Stimulated activated CD4-positive, alpha-beta T cell treated with anti-CD3 and anti-CD28 coated beads, TNF-alpha, amount 100 ng/mL, for 24 hours (primary cell): ENCODE data around the gene CHGA.

Experiments
- DNase-seq, 3 experiments: peaks; one replicate each; pipeline ENCODE4 v3.0.0-alpha.2; 2020; ENCODE audit warnings: low read depth in 3 of 3

Gene CHGA

DNA sequence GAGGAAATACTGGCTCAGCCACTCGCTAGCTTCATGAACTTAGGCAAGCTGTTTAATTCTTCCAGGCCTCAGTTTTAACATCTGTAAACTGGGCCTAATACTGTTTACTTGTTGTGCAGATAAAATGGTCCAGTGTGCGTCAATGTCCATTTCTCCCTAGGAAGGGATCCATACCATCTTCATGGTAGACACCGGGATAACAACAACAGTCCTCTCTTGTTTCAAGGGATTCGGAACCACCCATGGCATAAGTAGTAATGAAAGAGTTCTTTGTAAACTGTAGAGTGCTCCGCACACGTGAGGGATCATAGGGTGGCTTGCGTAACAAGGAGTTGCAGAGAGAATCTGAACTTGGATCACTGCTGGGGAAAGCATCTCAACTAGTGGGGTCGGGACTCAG is 17.3 kb upstream of the CHGA start:
- DNase-seq: no peak

DNA sequence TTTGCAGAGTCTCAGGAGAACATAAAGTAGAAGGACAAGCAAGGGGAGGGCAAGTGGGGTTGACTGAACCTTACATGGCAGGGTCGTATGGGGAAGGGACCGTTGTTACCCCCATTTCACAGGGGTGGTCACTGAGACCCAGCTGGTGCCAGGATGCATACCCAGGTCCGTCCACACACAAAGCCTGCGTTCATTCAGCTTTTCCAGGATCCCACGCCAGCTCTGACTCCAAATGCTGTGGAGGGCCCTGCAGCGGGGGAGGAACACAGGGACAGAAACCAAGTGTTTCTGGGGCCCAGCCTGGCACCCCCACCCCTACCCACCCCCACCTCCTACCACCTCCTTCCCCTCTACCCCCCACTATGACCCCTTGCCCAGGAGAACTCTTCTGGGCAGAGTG is 16.5 kb upstream of the CHGA start:
- DNase-seq: no peak

DNA sequence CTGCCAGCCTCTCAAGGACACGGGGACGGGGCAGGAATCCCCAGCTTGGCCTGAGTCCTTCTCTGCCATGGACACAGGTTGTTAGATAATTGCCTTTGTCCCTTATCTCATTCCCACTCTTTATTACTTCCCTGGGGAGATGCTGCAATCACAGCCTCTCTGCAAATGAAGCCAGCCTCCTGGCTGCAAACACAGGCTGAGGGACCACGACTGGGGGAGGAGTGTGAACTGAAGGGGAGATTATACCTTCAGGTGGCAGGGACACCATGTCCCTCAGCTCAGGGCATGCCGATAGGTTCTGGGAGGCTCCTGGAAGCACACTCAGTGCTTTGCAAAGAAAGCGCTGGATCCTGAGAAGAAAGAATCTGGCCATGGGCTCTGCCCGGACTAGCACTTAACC is 16.1 kb upstream of the CHGA start:
- DNase-seq: no peak

DNA sequence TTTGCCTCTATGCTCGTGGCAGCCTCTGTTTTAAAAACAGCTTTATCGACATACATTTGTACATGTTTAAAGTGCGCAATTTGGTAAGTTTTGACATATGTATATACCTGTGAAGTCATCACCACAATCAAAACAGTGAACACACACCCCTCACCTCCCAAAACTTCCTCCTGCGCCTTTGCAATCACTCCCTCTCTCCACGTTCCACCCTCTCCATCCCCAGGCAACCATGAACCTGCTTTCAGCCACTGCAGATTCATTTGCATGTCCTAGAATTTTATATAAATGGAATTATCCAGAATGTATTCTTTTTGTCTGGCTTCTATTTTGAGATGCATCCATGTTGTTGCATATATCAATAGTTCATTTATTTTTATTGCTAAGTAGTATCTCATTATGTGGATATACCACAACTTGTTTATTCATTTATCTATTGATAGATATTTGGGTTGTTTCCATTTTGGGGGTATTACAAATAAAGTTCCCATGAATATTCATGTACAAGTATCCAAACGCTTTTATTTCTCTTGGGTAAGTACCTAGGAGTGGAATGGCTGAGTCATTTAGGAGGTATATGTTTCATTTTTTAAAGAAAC is 15.5 kb upstream of the CHGA start:
- no peak for DNase-seq

DNA sequence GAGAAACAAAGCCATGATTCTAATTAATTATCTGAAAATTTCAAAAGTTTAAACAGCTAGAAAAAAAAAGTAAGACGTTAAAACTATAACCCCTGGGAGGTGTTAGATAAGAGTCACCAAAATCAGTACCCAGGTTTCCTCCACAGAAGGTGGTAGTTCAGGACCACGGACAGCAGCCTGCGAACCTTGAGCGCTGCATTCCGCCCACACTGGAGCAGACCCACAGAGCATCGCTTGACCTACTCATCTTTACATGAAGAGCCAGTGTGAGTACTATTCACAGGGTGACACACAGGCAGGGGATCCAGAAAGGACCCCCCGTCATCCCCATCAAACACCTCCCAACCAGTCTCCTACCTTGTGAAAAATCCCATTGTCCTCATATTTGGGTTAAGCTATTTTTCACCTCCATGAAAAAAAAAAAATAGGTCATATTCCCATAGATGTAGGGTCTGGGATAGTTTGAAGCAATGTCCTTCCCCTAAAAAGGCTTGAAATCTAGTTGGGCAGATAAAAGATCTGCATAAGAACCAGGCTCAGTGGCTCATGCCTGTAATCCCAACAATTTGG is 8.8 kb upstream of the CHGA start:
- DNase-seq: peak in 1 of 3 experiments; percentile 35

DNA sequence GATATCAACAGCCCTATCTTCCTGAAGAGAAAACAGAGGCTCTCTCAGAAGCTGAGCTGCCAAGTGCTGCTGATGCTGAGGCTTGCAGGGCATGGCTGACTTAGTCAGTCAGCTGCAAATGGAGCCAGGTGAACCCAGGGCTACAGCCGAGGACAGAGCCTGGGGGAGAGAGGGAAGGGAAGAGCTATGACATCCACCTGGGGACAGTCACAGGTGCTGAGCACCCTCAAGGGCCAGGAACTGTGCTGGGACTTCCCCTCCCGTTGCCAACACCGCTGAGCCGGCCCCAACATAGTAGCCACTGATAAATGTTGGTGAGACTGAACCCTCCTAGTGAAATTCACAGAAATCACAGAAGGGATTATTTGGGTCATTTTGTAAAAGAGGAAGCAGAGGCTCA is 6.7 kb upstream of the CHGA start:
- no peak for DNase-seq

DNA sequence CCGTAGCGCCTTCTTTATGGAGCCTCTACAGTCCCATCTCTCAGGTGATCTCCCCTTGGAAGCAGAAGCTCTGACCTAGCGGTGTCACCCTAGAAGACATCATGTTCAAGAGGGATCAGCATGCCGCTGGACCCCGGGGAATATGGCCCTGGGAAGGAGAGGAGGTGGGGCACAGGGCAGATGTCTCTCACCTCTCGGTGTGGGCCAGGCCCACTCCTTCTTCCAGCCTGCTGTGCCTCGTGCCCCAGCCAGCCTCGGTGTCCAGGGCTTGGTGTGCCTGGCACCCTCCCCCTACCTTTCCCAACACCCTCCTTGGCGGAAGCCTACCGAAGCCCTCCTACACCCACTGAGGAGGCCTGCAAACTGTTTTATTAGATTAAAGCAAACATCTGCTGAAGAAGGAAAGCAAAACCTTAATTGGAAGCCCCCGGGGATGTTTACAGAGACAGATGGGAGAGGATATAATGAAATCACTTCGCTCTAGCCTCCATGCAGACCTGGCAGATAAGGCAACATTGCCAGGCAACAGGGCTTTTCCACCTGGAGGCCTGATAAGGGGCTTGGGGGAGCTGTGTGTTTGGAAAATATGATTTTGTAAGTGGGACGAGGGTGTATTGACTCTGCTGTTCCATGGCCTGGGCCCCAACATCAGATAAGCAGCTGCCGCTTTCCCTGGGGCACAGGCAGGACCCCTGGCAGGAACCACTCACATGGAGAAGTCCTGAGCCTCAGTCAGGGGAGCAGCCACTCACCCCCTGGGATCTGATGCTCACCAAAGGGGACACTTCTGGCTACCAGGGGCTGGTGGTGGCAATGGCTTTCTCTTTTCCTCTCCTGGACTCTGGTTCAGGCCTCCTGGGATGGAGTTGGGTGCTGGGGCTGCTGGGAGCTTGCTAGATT is 5.7 kb upstream of the CHGA start:
- no peak for DNase-seq

DNA sequence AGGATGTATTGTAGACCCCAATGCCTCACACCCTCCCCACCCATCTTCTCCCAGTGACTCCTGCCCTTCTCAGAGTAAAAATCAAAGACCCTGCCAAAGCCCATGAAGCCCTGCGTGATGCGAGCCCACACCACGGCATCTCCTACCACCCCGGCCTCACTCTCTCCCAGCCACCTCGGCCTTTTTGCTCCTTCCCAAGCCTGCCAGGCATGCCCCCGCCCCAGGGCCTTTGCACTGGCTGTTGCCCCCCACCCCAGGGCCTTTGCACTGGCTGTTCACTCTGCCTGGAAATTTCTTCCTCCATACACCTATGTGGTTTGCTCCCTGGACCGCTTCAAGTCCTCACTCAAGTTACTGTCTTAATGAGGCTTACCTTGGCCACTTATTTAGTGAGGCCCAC is 5.0 kb upstream of the CHGA start:
- DNase-seq: no peak

DNA sequence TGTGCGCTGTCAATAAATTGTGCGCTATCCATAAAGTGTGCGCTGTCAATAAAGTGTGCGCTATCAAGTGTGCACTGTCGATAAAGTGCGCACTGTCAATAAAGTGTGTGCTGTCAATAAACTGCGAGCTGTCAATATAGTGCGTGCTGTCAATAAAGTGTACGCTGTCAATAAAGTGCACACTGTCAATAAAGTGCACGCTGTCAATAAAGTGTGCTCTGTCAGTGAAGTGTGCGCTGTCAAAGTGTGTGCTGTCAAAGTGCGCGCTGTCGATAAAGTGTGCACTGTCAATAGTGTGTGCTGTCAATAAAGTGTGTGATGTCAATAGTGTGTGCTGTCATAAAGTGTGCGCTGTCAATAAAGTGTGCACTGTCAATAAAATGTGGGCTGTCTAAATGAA is 2.9 kb upstream of the CHGA start:
- DNase-seq: no peak

DNA sequence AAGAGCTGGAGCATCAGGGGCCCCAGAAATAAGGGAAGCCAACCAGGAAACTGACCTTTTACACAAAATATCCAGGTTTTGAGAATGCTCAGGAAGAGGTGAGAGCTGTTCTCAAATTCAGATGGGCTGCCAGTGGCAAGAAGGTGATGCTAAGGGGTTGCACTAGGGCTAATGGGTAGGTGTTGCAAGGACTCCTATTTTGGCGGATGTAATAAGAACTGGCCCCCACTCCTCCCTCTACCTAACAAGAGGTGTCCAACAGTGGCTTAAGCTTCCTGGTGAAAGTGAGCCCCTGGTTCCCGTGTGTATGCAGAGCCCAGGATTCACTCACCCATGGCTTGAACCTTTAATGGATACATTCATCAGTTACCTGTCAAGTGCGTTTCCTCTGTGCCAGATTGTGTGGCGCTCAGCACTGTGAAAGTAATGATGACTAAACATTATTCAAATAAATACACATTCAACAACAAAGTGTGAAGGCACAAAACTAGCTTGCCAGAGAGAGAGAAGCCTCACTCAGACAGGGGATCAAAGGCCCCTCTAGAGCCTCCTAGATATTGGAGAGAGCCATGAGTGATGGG is 705 bp upstream of the CHGA start:
- DNase-seq: no peak

DNA sequence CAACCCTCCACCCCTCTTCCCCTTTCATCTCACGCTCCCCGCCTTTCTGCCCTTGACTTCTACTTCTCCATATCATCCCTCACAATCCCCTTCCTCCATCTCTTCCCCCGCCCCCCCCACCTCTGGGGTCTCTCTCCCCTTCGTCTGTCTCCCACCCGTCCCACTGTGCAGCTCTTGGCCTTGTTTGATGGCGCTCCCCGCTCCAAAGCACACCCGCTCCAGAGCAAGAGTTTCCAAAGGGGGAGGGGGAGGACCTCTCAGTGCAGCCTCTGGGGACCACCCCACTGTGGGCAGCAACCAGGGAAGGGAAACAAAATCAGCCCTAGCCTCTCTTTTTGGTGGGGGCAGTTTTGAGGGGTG is 774 bp downstream of the CHGA start:
- DNase-seq: no peak

DNA sequence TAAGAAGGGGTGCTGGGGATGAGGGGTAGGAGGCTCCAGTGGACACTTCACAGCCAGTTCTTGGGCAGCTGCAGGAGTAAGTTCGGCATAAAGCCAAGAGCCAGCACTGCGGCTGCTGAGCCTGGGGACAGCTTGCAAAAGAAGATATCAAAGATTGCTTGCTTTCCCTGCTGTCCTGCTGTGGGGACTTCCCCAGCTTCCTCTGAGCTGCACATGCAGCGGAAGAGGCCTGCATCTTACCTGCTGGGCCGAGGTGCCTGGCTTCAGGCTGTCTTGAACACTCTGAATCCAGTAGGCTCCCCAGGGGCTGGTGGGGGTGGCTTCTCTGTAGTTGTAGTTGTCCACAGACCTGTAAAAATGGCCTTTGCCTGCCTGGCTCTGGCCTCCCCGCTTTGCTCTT is 1.3 kb downstream of the CHGA start:
- no peak for DNase-seq

DNA sequence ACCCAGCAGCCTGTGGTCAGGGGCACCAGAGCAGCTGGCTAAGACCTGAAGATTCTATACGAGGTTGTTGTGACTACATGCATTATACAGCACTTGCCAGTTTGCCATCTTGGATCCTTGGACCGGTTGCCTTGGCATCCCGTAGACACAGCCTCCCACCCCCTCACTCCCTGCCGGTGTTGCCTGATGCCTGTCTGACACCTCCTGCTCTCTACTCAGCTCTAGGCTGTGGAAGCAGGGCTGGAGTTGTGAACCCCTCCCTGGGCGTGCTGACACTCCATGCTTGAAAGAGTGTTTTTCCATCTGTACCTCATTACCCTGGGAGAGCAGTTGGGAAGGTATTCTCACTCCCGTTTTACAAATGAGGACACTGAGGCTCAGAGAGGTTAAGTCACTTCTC is 2.5 kb downstream of the CHGA start:
- DNase-seq: no peak

DNA sequence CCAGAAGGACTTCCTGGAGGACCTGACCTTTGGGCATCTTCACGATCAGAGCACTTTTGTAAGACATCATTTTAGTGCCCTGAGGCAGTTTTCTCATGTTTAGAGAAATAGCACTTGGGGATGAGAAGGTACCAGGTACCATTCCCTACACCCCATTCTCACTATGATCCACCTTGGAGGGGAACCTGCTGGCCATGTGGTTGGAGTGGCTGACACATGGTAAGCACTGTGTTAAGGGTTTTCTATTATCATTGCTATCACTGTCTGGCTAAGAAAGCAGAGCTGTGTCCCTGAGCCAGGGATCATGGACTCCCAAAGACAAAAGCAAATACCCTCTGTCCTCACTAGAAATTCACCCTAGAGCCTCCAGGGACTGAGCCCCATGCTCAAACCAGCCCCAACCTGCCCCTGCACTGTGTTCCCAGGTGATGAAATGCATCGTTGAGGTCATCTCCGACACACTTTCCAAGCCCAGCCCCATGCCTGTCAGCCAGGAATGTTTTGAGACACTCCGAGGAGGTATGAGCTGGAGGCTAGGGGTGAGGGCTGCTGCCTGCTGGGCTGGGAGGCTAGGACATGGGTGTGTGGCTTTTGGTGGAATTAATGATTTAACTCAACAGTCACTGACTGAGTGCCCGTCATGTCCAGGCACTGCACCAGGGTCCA is 3.4 kb downstream of the CHGA start:
- DNase-seq: no peak

DNA sequence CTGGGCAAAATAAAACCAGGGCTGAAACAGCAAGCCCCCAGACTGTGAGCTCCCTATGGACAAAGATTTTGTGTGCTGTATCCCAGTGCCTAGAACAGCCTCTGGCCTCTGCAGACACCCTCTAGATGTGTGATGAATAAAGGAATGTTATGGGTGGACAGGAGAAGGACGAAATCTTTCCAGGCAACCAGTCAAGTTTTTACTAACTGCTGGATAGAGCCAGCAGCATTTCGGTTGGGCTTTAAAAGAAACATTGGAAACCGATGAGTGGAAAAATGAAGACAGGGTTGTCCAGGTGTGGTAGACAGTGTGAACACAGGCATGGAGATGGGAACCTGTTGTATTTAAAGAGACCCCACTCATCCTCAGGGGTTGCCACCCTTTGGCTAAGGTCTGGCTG is 4.0 kb downstream of the CHGA start:
- no peak for DNase-seq

DNA sequence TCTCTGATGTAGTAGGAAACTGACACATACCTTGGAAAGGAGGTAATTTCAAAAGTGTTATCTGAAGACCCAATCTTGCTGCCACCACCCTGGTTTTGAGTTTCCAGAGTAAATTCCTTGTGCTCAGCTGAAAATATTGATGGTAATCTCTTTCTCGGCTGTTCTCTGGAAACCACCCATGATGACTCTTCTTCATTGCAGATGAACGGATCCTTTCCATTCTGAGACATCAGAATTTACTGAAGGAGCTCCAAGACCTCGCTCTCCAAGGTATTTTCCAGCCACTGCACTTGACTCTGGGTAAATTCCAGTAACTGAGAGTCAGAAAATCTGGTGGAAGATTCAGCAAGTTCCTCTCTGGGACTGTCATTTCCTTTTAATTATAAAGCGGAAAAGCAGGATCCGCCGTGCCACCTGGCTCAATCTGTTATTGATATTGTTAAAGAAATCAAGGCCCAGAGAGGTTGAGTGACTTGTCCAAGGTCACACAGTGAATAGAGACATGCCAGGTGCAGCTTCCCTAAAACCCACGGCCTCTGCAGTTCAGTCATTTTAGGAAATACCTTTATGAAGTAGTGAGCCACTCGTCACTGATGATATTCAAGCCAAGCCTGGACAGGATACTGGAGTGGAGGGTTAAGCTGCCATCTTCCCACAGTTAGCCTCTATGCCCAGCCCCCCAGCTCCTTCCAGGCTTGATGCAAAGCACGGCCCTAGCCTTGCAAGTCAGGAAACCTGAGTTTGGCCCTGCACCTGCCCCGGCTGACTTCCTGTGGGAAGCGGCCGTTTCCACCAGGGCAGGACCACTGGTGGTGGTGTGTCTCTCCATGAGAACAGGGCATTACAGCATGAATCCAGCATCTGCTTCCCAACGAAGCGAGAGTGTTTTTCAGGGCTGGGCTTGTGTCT is 4.7 kb downstream of the CHGA start:
- DNase-seq: no peak

DNA sequence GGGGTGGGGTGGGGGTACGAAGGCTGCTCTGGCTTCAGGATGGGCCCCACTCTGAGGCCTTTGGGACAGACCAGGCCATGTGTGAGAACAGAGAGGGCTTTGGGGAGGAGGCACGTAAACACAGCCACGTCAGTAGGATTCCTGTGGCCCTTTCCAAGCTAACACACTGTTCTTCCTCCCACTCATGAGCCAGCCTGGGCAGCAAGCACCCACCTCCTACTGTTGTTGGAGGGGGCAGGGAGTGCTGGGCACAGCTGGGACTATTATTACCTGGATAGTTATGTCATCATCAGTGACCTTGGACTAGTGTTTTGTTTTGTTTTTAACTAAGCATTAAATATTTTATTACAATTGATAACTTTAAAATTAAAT is 5.3 kb downstream of the CHGA start:
- DNase-seq: no peak

DNA sequence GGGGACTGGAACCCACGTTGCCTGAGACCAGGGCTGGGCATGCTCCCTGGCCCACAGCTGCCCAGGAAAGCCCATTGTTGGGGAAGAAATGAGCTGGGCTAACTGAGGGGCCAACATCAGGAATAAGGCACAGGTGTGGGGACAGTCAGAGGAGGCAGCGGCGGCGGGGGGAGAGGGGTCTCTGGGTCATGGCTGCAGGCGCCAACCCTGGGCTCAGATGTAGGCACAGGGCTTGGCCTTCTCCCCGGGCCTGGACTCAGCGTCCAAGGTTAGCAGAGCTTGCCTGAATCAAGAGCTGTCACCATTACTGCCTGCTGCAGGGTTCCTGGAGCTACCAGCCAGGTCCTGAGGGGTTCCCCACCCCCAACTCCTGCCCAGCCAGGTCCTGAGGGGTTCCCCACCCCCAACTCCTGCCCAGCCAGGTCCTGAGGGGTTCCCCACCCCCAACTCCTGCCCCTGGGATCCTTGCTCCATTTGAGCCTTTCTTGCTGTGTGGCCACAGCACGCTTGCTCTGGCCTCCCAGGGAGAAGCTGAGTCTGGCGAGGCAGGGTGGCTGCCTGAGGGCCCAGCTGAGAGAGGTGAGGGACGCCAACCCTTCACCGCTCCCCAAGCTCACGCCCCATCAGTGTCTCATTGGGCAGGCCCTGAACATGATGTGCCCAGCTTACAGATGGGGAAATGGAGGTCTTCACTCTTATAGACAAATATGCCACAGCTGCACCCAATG is 6.2 kb downstream of the CHGA start:
- no peak for DNase-seq

DNA sequence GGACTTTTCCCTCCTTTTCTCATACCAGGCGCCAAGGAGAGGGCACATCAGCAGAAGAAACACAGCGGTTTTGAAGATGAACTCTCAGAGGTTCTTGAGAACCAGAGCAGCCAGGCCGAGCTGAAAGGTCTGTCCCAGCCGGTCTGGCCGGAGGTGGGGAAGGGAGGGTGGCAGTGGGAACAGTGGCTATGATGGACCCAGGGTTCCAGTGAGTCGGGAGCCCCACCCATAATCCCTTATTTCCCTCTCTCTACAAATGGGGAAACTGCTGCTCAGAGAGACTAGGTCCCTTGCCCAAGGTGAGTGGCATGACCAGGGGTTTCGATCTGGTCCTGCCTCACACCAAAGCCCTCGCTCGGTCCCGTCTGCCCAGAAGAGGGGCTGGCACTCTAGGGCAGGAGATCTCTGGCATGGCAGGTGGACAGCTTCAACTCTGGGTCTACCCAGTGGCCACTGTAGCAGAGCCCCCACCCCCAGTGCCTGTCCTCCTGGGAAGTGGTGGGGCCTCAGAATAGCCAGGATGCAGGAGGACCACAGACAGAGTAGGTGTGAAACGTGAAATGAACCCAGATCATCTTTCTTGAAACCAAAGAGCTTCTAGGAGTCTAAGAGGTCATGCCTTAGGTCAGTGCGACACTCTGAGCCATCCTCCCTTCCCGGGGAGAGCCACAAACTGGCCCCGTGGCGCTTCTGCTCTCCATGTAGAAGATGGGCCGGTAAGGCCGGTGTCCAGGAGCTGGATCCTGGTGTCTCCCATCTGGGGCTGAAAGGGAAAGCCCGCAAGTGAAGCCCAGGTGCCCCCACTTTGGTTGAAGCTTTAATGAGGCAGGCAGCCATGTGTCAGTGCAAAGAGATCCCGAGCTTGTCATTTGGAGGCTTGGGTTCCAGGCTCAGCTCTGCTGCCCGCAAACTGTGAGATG is 7.0 kb downstream of the CHGA start:
- no peak for DNase-seq
